ENCODE measurements around the gene SRGAP3. TPM values are rescaled to one million over a fixed set of nuclear protein-coding genes. Genes with fewer than 3 reads are reported as not detected.

The SRGAP3 gene
- total and polyA plus RNA-seq, 10 of the 15 experiments (the other 5 are each of a cell fraction or from before 2014, with no cell fraction given): 0.32 to 1.7 (median 0.99) TPM

GRCh38 chr3:9168241-9168741, 81.2 kb downstream of the SRGAP3 start (continued):
- no peak for TF ChIP-seq MYC (IDR thresholded peaks at IDR 0.05; ENCODE audit: insufficient read depth, insufficient read length, insufficient replicate concordance, low read length, severe bottlenecking)
- TF ChIP-seq MEF2B (IDR thresholded peaks at IDR 0.05; ENCODE audit: partially characterized antibody, poor library complexity, severe bottlenecking): no peak
- no peak for TF ChIP-seq CREB1 (IDR thresholded peaks at IDR 0.05; ENCODE audit: low read depth)
- TF ChIP-seq BMI1 (IDR thresholded peaks at IDR 0.05; ENCODE audit: borderline replicate concordance): no peak
- TF ChIP-seq JUND (IDR thresholded peaks at IDR 0.05; ENCODE audit: low read depth, low read length): peak; percentile 65; the same call in 1 of the 2 replicates
- TF ChIP-seq RB1 (IDR thresholded peaks at IDR 0.05; ENCODE audit: borderline replicate concordance): no peak
- TF ChIP-seq STAT1 (conservative IDR thresholded peaks at IDR 0.05): no peak
- no peak for TF ChIP-seq PRDM15 (CRISPR knock-in tag; IDR thresholded peaks at IDR 0.05)
- peak; percentile 73 for TF ChIP-seq RELB (IDR thresholded peaks at IDR 0.05; ENCODE audit: low read depth)
- peak; percentile 96 for TF ChIP-seq IRF4 (IDR thresholded peaks at IDR 0.05; ENCODE audit: low read depth, low read length)
- peak; percentile 98 to 99 for TF ChIP-seq BHLHE40 (IDR thresholded peaks at IDR 0.05; ENCODE audit: borderline replicate concordance in 1 of 2, low read depth in 2 of 2, low read length in 1 of 2)
- TF ChIP-seq BCLAF1 (IDR thresholded peaks at IDR 0.05): no peak
- TF ChIP-seq IKZF2 (IDR thresholded peaks at IDR 0.05): peak; percentile 75 to 86
- no peak for TF ChIP-seq TAF1 (IDR thresholded peaks at IDR 0.05; ENCODE audit: borderline replicate concordance, low read depth, low read length)
- TF ChIP-seq CHD4 (IDR thresholded peaks at IDR 0.05): no peak
- TF ChIP-seq SMAD1 (IDR thresholded peaks at IDR 0.05; ENCODE audit: low read depth, partially characterized antibody): no peak
- no peak for TF ChIP-seq CEBPZ (IDR thresholded peaks at IDR 0.05; ENCODE audit: low read depth, low read length)
- TF ChIP-seq ZNF274 (IDR thresholded peaks at IDR 0.05; ENCODE audit: insufficient read depth, insufficient read length): no peak
- no peak for TF ChIP-seq HDAC2 (IDR thresholded peaks at IDR 0.05)
